Measurements from ENCODE around the gene ZNF549.

The ZNF549 gene

GRCh38 chr19:57570707-57571106, 43.6 kb downstream of the ZNF549 start:
- no peak for DNase-seq

GRCh38 chr19:57572415-57572947, 45.3 kb downstream of the ZNF549 start:
- DNase-seq, result no peak

- no peak for DNase-seq
Measured at GRCh38 chr19:57576661-57577060, 49.5 kb downstream of the ZNF549 start.

GRCh38 chr19:57578487-57579205, 51.5 kb downstream of the ZNF549 start, which contains the start of gene ZNF416:
Gene ZNF416, minus strand, starts transcription at chr19:57578911. Its CDS starts 207 bp downstream, at chr19:57578704.
- peak; percentile 98 to 99 for DNase-seq

GRCh38 chr19:57583104-57583520, 56.0 kb downstream of the ZNF549 start:
- DNase-seq, result no peak

GRCh38 chr19:57583521-57584416, 56.6 kb downstream of the ZNF549 start, which contains the start of gene ZIK1:
Gene ZIK1, plus strand, starts transcription at chr19:57584145. Its CDS starts 212 bp downstream, at chr19:57584357.
- DNase-seq, result peak; percentile 92 to 94

- no peak for DNase-seq
Measured at GRCh38 chr19:57587529-57587928, 60.4 kb downstream of the ZNF549 start.

- DNase-seq, result no peak
Measured at GRCh38 chr19:57599377-57599760, 72.2 kb downstream of the ZNF549 start.

GRCh38 chr19:57599761-57600383, 72.7 kb downstream of the ZNF549 start, which contains the start of gene ZNF530:
Gene ZNF530, plus strand, starts transcription at chr19:57599885. Its CDS starts 4,461 bp downstream, at chr19:57604346.
- peak; percentile 88 to 89 for DNase-seq

- no peak for DNase-seq
Measured at GRCh38 chr19:57606931-57607330, 79.8 kb downstream of the ZNF549 start.
